Suprapubic skin (tissue), 3 donors: ENCODE results near the gene FIZ1.

Experiments
- CTCF ChIP-seq, 2 donors: fragments of 200-600 bp in 1 of 2; fragments of 450-650 bp in 1 of 2; sonication (generic) in 1 of 2; IDR thresholded peaks; one replicate each; pipeline ENCODE4 v1.5.1; 2016 to 2019; ENCODE audit warnings: antibody characterized with exemption in 2 of 2, mild to moderate bottlenecking in 1 of 2, moderate library complexity in 1 of 2
- EP300 ChIP-seq: sonication (generic); formaldehyde crosslinking; IDR thresholded peaks from one replicate; pipeline ENCODE4 v1.6.1; 2017; ENCODE audit warnings: antibody characterized with exemption
- POLR2A ChIP-seq, 2 donors: fragments of 450-650 bp; IDR thresholded peaks; one replicate each; pipeline ENCODE4 v1.6.1; 2017; ENCODE audit warnings: antibody characterized with exemption in 2 of 2, mild to moderate bottlenecking in 2 of 2, moderate library complexity in 2 of 2

- TF ChIP-seq CTCF (IDR thresholded peaks at IDR 0.05) (no peak), POLR2A (IDR thresholded peaks at IDR 0.05) (no peak), EP300 (no peak)
Measured at GRCh38 chr19:55619286-55619685, 20.0 kb upstream of the FIZ1 start.
